Vagina (tissue), 2 donors: ENCODE results near the gene PUS1.

ENCODE experiments used
- POLR2A ChIP-seq, 2 donors: fragments of 450-650 bp; IDR thresholded peaks; one replicate each; pipeline ENCODE4 v1.6.1; 2017; ENCODE audit warnings: antibody characterized with exemption in 2 of 2, mild to moderate bottlenecking in 2 of 2, moderate library complexity in 2 of 2
- POLR2AphosphoS5 ChIP-seq, 2 donors: sonication (generic); formaldehyde crosslinking; IDR thresholded peaks; one replicate each; pipeline ENCODE4 v1.9.0; 2017; ENCODE audit warnings: antibody characterized with exemption in 2 of 2, mild to moderate bottlenecking in 2 of 2, low read depth in 1 of 2; ENCODE audit not compliant: insufficient read depth in 1 of 2
- TF ChIP-seq, protein P1 (sequence below), 3 experiments: fragments of 450-650 bp in 2 of 3; fragments of 200-600 bp in 1 of 3; sonication (generic) in 1 of 3; IDR thresholded peaks; one replicate each; pipeline ENCODE4 v1.5.1; 2017 to 2019; ENCODE audit warnings: antibody characterized with exemption in 3 of 3, mild to moderate bottlenecking in 2 of 3, moderate library complexity in 2 of 3

DNA sequence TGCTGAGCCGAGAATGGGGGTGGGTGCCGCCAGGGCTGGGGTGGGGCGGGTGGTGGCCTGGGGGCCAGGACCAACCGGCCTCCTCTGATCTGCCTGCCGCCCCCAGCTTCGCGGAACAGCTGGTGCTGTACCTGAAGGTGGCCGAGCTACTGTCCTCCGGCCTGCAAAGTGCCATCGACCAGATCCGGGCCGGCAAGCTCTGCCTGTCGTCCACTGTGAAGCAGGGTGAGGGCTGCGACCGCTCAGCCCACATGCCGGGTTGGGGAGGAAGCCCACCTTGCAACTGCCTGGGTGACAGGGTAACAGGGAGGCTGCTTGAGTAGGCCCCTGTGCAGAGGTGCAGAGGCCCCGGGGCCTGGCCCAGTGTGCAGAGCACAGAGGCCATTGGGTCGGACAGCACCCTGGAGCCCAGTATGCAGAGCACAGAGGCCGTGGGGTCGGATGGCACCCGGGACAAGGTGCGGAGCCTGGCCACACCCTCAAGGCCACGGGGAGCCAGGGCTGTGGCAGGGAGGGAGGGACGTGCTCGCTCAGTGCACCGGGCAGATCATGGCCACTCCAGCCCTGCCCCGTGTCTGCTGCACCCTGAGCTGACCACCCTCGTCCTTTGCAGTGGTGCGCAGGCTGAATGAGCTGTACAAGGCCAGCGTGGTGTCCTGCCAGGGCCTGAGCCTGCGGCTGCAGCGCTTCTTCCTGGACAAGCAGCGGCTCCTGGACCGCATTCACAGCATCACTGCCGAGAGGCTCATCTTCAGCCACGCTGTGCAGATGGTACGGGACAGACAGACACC, 9.5 kb upstream of the PUS1 start:
- TF ChIP-seq, protein P1, sequence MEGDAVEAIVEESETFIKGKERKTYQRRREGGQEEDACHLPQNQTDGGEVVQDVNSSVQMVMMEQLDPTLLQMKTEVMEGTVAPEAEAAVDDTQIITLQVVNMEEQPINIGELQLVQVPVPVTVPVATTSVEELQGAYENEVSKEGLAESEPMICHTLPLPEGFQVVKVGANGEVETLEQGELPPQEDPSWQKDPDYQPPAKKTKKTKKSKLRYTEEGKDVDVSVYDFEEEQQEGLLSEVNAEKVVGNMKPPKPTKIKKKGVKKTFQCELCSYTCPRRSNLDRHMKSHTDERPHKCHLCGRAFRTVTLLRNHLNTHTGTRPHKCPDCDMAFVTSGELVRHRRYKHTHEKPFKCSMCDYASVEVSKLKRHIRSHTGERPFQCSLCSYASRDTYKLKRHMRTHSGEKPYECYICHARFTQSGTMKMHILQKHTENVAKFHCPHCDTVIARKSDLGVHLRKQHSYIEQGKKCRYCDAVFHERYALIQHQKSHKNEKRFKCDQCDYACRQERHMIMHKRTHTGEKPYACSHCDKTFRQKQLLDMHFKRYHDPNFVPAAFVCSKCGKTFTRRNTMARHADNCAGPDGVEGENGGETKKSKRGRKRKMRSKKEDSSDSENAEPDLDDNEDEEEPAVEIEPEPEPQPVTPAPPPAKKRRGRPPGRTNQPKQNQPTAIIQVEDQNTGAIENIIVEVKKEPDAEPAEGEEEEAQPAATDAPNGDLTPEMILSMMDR (IDR thresholded peaks at IDR 0.05) = no peak
- no peak for TF ChIP-seq POLR2AphosphoS5 (IDR thresholded peaks at IDR 0.05; ENCODE audit: insufficient read depth in 1 of 2, low read depth in 1 of 2)
- TF ChIP-seq POLR2A (IDR thresholded peaks at IDR 0.05) = no peak
